HCT116 (cell line): ENCODE data around the gene COMMD3.

Experiments
- EZH2 ChIP-seq: fragments of 200-600 bp; sonication (generic); IDR thresholded peaks from 2 replicates; pipeline ENCODE4 v1.6.1; 2017; ENCODE audit warnings: antibody characterized with exemption, mixed run types
- POLR2A ChIP-seq: IDR thresholded peaks from 2 replicates; pipeline ENCODE4 v1.7.0; 2011; ENCODE audit warnings: borderline replicate concordance; ENCODE audit not compliant: insufficient read depth, insufficient read length; ENCODE audit errors: extremely low read depth
- RAD21 ChIP-seq: IDR thresholded peaks from 2 replicates; pipeline ENCODE4 v1.6.1; 2012; ENCODE audit warnings: low read depth, mild to moderate bottlenecking
- SP1 ChIP-seq: IDR thresholded peaks from 2 replicates; pipeline ENCODE4 v1.6.1; 2012; ENCODE audit warnings: low read depth
- TF ChIP-seq, protein P1 (sequence below), 3 experiments: fragments of 200-600 bp in 1 of 3; sonication (generic) in 1 of 3; IDR thresholded peaks in 2 of 3; conservative IDR thresholded peaks in 1 of 3; 2 replicates each; pipeline ENCODE4 v1.5.1; 2012 to 2017; ENCODE audit warnings: low read depth in 2 of 3, low read length in 2 of 3, antibody characterized with exemption in 1 of 3, borderline replicate concordance in 1 of 3, control low read depth in 1 of 3, mild to moderate bottlenecking in 1 of 3, mixed read lengths in 1 of 3, mixed run types in 1 of 3, moderate library complexity in 1 of 3; ENCODE audit not compliant: insufficient read depth in 1 of 3

GRCh38 chr10:22326145-22326702, 10.0 kb downstream of the COMMD3 start:
- TF ChIP-seq, protein P1, sequence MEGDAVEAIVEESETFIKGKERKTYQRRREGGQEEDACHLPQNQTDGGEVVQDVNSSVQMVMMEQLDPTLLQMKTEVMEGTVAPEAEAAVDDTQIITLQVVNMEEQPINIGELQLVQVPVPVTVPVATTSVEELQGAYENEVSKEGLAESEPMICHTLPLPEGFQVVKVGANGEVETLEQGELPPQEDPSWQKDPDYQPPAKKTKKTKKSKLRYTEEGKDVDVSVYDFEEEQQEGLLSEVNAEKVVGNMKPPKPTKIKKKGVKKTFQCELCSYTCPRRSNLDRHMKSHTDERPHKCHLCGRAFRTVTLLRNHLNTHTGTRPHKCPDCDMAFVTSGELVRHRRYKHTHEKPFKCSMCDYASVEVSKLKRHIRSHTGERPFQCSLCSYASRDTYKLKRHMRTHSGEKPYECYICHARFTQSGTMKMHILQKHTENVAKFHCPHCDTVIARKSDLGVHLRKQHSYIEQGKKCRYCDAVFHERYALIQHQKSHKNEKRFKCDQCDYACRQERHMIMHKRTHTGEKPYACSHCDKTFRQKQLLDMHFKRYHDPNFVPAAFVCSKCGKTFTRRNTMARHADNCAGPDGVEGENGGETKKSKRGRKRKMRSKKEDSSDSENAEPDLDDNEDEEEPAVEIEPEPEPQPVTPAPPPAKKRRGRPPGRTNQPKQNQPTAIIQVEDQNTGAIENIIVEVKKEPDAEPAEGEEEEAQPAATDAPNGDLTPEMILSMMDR (IDR thresholded peaks at IDR 0.05 in 2 of 3, conservative IDR thresholded peaks at IDR 0.05 in 1 of 3; ENCODE audit: borderline replicate concordance in 1 of 3, insufficient read depth in 1 of 3, low read depth in 2 of 3, low read length in 2 of 3): no peak
- TF ChIP-seq EZH2: no peak
- no peak for TF ChIP-seq POLR2A
- TF ChIP-seq RAD21: no peak
- TF ChIP-seq SP1: no peak
